ENCODE results near the gene THYN1.

The THYN1 gene

GRCh38 chr11:134207538-134208239 is 45.5 kb downstream of the THYN1 start:
- DNase-seq: peak in 1 of 2 experiments; percentile 15

- no peak for DNase-seq
Measured at GRCh38 chr11:134206185-134206584, 47.0 kb downstream of the THYN1 start.

GRCh38 chr11:134205729-134206128 is 47.4 kb downstream of the THYN1 start:
- no peak for DNase-seq

GRCh38 chr11:134202661-134203060 is 50.5 kb downstream of the THYN1 start:
- no peak for DNase-seq

- no peak for DNase-seq
Measured at GRCh38 chr11:134200688-134201087, 52.5 kb downstream of the THYN1 start.

- DNase-seq: no peak
Measured at GRCh38 chr11:134199531-134199930, 53.6 kb downstream of the THYN1 start.
